PFSK-1 (cell line): ENCODE measurements around the gene DMRTA2.

ENCODE experiments used
- FOXP2 ChIP-seq: optimal IDR thresholded peaks from 2 replicates; pipeline ENCODE3; 2011; ENCODE audit warnings: borderline replicate concordance, control low read depth, inconsistent platforms; ENCODE audit not compliant: insufficient read depth; ENCODE audit errors: extremely low read length, extremely low read depth
- POLR2AphosphoS5 ChIP-seq: IDR thresholded peaks from 2 replicates; pipeline ENCODE4 v1.6.1; 2012; ENCODE audit warnings: low read depth, mild to moderate bottlenecking, control low read depth, low read length, moderate library complexity
- REST ChIP-seq, 2 experiments: IDR thresholded peaks; 2 replicates each; pipeline versions ENCODE4 v1.6.1 to v1.8.0; 2011 to 2012; ENCODE audit warnings: low read depth in 2 of 2, low read length in 2 of 2, control low read depth in 1 of 2, inconsistent platforms in 1 of 2, mild to moderate bottlenecking in 1 of 2, moderate library complexity in 1 of 2; ENCODE audit not compliant: insufficient read depth in 1 of 2
- SIN3A ChIP-seq: IDR thresholded peaks from 2 replicates; pipeline ENCODE4 v1.6.1; 2012; ENCODE audit warnings: mild to moderate bottlenecking, low read length, moderate library complexity, borderline replicate concordance; ENCODE audit not compliant: insufficient read depth
- TAF1 ChIP-seq: IDR thresholded peaks from 2 replicates; pipeline ENCODE4 v1.6.1; 2012; ENCODE audit warnings: low read length, control low read depth, borderline replicate concordance; ENCODE audit not compliant: insufficient read depth

- TF ChIP-seq TAF1 (no peak), SIN3A (no peak), POLR2AphosphoS5 (no peak), REST (IDR thresholded peaks at IDR 0.05; ENCODE audit: insufficient read depth in 1 of 2, low read depth in 2 of 2, low read length in 2 of 2) (no peak), FOXP2 (no peak)
These were observed 3.2 kb downstream of the DMRTA2 start for GRCh38 chr1:50419907-50420677.
